GM18511 (cell line): Measurements from ENCODE around the gene CNOT4.
A peak's percentile ranks its signal among the peaks of the same experiment; 100 is the strongest.
"Not testable (repeated sequence)": the region's sequence is repeated elsewhere in the genome, so short reads cannot be mapped to it uniquely, and the experiment has no call there.

ENCODE experiments used
- ATAC-seq: cut with Tn5 transposase; IDR thresholded peaks from one replicate; pipeline ENCODE4 v1.9.1; 2021; ENCODE audit warnings: mild to moderate bottlenecking, moderate library complexity; ENCODE audit not compliant: unreplicated experiment

CNOT4 gene

GRCh38 chr7:135517060-135517459 is 7.2 kb upstream of the CNOT4 start:
- no peak for ATAC-seq

GRCh38 chr7:135514856-135515255 is 5.0 kb upstream of the CNOT4 start:
- ATAC-seq, result no peak

GRCh38 chr7:135512135-135512887 is 2.4 kb upstream of the CNOT4 start:
- peak; percentile 35 for ATAC-seq

GRCh38 chr7:135510592-135511183 is 786 bp upstream of the CNOT4 start:
- no peak for ATAC-seq

- ATAC-seq, result no peak
Measured at GRCh38 chr7:135509589-135509838, 388 bp downstream of the CNOT4 start.

- ATAC-seq, result no peak
Measured at GRCh38 chr7:135508883-135509588, 866 bp downstream of the CNOT4 start.

- ATAC-seq, result no peak
Measured at GRCh38 chr7:135501402-135501801, 8.5 kb downstream of the CNOT4 start.

GRCh38 chr7:135499818-135500217 is 10.1 kb downstream of the CNOT4 start:
- no peak for ATAC-seq

GRCh38 chr7:135497161-135497560 is 12.7 kb downstream of the CNOT4 start:
- ATAC-seq, result not testable (repeated sequence)

- no peak for ATAC-seq
Measured at GRCh38 chr7:135493362-135493761, 16.5 kb downstream of the CNOT4 start.

GRCh38 chr7:135492151-135492550 is 17.8 kb downstream of the CNOT4 start:
- no peak for ATAC-seq

GRCh38 chr7:135490783-135491182 is 19.1 kb downstream of the CNOT4 start:
- ATAC-seq, result no peak

- no peak for ATAC-seq
Measured at GRCh38 chr7:135489791-135490190, 20.1 kb downstream of the CNOT4 start.

GRCh38 chr7:135486261-135486920 is 23.5 kb downstream of the CNOT4 start:
- no peak for ATAC-seq

- ATAC-seq, result no peak
Measured at GRCh38 chr7:135481598-135481979, 28.3 kb downstream of the CNOT4 start.

GRCh38 chr7:135480966-135481597 is 28.8 kb downstream of the CNOT4 start:
- no peak for ATAC-seq

GRCh38 chr7:135475521-135475920 is 34.4 kb downstream of the CNOT4 start:
- ATAC-seq, result no peak

- not testable (repeated sequence) for ATAC-seq
Measured at GRCh38 chr7:135469705-135470104, 40.2 kb downstream of the CNOT4 start.

- ATAC-seq, result no peak
Measured at GRCh38 chr7:135467207-135467711, 42.6 kb downstream of the CNOT4 start.

GRCh38 chr7:135466442-135467206 is 43.3 kb downstream of the CNOT4 start:
- ATAC-seq, result no peak
